Glomerular endothelial cell (primary cell): ENCODE measurements around the gene CCDC102B. TPM values are rescaled to one million over a fixed set of nuclear protein-coding genes. Genes with fewer than 3 reads are reported as not detected.
"Not testable (repeated sequence)": the region's sequence is repeated elsewhere in the genome, so short reads cannot be mapped to it uniquely, and the experiment has no call there.

Source experiments
- DNase-seq: peaks from one replicate; pipeline ENCODE4 v3.0.0-alpha.2; 2011; ENCODE audit warnings: low read depth, low spot score; ENCODE audit errors: extremely low read depth
- total RNA-seq: library from RNA; depleted of rRNA; stranded (reverse); fragments of >200 nt; gene quantifications from 2 replicates; pipeline ENCODE4 v1.2.3, GENCODE V29; 2015

The CCDC102B gene
- 8.2 and 65.4 TPM in 2 replicates for total RNA-seq

DNA sequence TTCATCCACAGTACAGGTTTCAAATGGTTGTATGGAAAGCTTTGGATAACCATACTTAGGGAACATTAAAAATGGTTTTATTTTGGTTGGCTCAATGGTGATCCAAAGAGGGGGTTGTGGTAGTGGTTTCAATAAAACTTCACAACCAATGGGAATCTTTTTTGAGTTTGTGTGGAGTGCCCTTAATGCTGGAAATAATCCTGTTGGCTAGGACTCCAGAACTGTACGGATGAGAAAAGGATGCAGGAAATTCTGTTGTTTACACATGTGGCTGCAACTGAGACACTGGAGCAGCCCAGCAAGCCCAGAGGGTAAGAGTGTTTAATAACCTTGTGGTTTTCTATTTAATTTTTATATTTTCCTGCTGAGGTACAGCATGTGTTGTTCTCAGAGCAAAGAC lies at the start of gene CCDC102B:
TSS of gene CCDC102B (plus strand) at position 210 of the 400 bp plus-strand sequence. CDS start 38,684 bp downstream, outside the sequence.
- DNase-seq: no peak

DNA sequence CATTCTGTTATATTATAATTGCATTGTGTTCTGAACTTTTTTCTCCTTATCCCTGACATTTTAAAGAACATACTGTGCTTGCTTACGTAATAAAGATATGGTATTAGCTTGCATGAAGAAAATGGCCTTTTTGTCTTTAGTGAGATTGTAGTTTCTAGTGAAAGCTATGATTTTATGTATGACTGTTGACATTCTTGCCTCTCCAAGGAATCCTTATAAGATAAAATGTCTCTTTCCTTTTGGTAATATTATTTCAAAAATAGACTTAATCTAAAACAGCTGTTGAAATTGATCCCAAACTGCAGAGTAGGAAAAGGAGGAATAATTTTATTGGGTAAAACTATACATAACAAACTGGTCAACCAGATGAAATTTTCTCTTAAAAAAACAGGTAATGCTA lies 40.8 kb upstream of the CCDC102B start:
- DNase-seq: no peak

DNA sequence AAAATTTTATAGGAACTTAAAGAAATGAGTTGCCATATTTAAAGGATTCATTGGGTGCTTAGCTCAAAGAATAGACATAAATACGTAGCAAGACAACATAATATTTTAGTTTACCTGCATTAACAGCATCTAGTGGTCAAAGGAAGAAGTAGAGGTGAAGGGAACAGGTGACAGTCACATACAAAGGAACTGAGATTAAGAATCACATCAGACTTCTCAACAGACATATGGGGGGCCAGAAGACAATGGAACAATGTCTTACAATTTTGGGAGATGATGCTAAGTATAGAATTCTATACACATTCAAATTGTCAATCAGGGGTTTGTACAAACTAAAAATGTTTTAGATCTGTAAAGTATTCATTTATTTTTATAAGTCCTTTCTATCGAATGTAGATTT lies 38.6 kb upstream of the CCDC102B start:
- no peak for DNase-seq

DNA sequence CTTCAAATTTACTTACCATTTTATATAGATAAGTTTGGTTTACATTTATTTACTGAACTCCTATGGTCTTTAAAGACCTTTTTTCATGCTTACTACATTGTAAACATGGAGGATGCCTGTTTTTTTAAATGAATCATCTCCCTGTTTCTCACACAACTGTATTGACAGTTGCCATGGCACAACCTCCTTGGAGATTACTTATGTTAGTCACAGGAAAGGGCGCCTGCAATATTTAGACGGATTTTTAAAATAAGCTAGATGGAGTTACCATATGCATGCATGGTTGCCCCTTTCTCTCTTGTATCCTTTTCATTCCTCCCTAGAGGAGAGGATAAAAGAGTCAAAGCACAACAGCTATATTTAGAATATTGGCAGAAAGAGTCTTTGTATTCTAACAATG lies 34.8 kb upstream of the CCDC102B start:
- DNase-seq: no peak

DNA sequence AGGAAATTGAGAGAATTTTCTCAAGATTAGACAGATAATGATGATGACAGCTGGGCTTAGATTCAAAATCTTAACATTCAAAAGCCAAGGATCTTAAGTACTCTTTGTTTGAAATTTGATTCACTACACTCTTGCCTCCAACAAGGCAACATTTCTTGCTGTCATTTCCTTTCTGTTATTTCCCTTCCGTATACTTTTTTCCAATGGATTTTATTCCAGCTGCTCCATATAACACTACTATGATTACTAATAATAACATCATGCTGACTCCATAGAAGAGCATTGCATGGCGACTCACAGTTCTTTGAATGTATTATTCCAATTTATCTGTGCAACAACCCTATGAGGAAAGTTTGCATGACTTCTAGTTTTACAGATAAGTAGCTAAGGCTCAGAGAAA lies 33.9 kb upstream of the CCDC102B start:
- DNase-seq: no peak

DNA sequence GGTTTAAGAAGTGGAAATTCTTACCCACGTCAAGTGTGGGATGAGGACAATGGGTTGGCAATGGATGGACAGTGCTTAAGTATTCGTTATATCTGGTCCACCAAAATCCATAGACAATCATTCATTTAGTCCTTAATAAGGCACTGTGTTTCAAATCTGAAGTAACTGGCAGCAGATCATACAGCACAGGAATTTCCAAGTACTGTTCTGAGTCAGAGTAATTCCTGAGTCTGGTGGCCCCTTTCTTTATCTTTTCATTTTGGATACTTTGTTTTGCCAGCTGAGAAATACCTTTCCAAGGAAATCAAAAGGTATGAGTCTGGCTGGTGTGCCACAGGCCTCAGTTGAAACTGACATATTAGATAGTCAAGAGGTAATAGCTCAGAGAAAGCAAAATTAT lies 31.4 kb upstream of the CCDC102B start:
- DNase-seq: no peak

DNA sequence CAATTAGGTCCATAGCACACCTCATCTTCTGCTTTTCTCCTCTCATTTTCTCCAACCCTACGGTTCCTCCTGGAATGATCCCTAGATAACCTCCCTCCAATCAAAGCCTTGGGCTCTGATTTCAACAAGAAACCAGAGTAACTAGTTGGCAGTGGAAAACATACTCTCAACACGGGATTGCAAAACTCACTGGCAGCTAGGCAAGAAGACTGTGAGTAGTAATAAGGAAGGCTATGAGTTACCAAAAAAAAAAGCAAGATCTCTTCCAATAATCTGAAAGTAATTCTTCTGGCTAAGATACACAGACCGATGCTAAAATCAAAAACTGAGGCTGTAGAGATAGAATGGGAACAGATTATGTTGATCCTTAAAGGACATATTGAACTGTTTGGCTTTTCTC lies 28.4 kb upstream of the CCDC102B start:
- no peak for DNase-seq

DNA sequence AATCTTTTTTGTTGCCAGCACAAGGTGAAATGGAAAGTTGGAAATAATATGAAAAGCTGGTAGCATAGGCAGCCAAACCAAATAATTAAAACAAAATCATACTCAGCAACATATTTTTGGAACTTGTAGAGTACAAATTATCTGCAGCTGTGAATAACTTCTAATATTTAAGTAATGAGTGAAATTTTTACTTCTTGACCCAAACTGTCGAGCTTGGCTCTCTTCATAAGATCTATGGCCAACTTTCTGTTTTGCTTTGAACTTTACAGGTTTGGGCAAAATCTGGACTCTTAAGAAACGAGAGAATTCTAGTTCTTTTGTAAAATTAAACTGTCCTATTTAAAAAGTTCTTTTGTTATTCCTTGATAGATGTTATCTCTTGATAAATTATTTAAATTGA lies 25.6 kb upstream of the CCDC102B start:
- no peak for DNase-seq

DNA sequence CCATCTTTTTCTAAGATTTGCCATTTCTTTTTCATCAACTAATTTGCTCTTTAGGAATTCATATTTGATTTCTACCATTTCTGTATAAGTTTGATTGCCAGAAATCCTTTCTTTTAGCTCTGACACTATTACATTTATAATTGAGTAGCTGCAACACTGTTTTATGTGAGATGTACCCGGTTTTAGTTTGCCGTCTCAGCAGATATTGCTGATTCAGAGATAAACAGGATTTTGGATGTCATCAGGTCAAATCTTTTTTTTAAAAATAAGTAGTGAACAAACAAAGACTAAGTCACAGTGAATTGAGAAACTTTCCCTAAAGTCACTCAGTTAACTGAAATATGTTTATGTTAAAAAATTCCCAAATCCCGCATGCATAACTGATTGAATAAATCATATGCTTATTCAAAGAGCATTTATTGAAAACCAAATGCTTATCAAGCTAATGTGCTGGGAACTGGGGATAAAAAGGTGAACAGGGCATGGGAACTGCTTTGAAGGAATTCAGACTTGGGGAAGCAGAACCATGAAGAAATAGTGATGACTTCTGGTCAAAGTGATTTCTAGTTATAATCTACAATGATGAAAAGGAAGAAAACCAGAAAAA lies 19.5 kb upstream of the CCDC102B start:
- no peak for DNase-seq

DNA sequence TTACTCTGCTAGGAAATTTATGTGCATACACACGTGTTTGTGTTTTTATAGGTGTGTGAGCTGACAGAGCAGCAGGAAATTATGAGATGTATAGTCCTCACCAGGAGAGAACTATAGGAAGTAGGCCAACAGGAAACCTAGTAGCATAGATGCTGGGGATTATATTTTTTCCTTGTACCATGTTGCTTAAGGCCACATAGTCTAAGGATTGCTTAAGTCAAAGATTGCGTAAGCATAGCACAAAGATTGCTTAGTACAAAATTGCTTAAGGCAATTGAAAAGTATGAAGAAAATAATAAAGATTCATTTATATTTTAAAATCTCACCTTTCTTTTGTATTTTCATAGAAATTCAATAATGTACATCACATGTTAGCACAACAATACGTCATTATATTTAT lies 18.7 kb upstream of the CCDC102B start:
- DNase-seq: no peak

DNA sequence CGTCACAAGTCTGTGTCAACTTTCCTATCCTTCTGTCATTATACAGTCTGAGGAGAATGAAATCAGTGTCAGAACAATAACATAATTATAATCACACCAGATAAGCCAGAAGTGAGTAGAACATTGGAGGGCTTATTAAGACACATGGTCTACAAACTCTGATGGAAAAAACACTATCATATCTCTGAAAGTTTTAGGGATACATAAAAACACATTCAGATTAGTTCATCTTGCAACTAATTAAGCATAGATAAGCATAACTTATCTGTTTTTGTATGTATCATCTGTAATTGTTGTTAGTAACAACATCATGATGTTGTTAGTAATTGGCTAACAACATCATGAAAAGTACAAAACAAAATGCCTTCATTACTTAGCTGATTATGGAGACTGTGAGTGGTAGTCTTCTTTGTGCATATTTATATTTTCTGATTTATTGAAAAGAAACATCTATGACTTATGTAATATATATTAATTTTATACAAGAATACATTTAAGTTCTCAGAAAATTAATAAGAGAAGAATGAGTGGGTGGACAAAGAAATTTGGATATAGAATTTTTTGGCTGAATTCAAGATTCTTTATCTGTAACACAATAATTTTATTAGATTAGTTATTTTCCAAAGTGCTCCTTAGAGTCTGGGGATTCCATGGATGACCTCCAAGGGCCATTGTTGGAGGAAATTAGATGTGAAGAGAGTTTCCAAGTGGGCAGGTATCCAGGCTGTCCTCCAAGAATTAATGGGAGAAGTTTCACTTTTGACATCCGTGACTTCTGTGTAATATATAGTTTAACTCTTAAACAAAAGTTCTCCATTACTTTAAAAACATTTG lies 16.9 kb upstream of the CCDC102B start:
- DNase-seq: no peak

DNA sequence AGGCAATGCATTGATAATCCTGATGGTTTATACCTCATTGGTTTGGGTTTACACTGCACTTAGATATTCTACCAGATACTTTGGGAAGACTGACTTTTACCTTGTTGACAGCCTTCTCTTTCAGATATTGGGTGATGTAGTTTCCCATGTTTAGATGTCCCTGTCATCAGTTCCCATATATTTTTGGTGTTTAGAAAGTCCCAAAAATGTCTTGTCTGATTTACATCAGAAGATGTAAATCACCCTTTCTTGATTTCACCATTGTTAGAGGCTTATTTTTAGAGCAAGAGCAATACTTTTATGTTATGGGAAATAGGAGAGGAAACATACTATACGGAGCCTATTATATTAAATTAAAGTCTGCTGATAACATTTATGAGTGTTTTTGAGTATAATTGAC lies 14.4 kb upstream of the CCDC102B start:
- no peak for DNase-seq

DNA sequence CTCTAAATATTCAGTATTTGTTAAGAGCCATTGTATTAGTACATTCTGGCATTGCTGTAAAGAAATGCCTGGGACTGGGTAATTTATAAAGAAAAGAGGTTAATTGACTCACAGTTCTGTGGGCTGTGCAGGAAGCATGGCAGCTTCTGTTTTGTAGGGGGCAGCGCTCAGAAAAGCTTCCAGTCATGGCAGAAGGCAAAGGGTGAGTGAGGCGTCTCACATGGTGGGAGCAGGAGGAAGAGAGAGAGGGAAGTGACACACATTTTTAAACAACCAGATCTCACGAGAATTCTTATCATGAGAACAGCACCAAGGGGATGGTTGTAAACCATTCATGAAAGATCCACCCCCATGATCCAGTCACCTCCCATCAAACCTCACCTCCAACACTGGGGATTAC lies 13.8 kb upstream of the CCDC102B start:
- DNase-seq: no peak

DNA sequence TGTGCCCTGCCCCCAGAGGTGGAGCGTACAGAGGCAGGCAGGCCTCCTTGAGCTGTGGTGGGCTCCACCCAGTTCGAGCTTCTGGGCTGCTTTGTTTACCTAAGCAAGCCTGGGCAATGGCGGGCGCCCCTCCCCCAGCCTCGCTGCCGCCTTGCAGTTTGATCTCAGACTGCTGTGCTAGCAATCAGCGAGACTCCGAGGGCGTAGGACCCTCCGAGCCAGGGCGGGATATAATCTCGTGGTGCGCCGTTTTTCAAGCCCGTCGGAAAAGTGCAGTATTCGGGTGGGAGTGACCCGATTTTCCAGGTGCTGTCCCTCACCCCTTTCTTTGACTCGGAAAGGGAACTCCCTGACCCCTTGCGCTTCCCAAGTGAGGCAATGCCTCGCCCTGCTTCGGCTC lies 7.6 kb upstream of the CCDC102B start:
- not testable (repeated sequence) for DNase-seq

DNA sequence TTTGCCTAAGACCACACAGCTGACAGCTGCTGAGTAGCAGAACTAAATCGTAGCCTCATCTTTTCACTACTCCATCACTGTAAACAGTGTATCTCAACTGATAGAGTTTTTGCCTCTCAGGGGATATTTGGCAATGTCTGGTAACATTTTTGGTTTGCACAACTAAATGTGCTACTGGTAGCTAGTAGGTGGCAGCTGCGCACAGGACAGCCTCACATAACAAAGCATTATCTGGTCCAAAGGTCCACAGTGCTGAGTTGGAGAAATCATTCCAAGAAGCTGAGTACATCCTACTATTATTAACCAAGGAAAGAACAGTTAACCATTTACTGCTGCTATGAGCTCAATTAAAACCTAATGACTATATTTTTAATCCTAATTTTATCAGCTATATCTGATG lies 6.1 kb upstream of the CCDC102B start:
- no peak for DNase-seq

DNA sequence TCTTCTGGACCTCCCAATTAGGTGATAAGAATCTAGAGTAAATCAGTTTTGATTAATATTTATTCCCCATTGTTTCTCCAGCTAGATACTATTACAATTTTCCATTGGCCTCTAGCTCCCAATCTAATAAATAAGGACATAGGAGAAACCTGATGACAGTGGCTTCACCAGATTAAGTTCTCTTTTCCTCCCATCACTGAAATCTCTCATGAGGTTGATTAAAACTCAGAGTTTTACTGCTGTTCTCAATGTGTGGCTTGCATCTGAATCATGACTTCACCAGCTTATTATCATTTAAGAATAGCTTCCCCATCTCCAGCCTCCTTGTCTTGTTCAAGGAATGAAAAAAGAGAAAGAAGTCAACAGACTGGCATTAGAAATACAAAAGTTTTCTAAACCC lies 3.9 kb upstream of the CCDC102B start:
- DNase-seq: no peak

DNA sequence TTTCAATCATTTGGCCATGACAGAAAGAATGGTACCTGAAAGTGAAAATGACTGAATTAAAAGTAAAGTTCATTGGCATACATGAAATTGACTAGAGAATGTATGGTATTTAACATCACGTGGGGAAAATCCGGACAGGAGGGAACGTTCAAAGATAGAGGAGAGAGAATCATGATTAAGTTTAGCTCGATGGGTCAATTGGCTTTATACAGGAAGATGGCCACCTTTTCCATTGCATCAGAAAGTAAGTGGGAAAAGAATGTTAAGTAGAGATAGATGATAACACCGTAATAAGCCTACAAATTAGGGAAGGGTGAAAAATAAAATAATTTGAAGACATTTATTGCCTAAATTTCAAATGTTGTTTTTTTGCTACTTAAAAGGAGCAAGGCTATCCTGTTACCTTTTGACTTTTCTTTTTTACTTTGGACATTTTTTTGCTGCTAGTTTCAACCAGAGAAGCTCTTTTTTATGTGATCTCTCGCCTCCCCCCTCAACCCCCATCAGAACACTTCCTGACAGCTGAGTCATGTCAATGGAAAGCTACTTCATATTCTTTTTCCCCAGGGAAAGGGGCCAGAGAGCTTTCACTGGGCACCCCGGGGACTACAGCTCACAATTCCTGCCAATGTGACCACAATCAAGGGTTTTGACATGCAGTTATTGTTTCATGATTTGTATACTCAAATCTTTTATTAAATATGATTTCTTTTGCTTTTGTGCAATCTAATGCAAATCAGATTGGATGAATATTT lies 767 bp upstream of the CCDC102B start:
- DNase-seq: peak; percentile 36

DNA sequence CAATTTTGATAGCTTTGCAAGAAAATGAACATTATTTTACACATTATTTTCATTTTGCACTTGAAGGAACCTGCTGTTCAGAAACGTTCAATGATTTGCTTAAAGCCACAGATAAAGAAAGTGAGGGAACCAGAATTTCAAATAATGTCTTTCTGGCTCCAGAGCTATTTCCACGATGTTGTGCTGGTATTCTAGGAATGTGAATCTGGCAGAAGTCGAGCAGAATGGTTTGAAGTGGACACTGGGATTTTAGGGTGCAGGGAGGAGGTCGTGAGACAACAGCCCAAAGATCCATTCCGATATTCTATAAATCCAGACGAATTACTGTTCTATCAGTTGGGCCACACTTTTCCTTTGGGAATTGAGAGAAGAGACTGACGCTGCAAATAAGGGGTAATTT lies 2.2 kb downstream of the CCDC102B start:
- no peak for DNase-seq

DNA sequence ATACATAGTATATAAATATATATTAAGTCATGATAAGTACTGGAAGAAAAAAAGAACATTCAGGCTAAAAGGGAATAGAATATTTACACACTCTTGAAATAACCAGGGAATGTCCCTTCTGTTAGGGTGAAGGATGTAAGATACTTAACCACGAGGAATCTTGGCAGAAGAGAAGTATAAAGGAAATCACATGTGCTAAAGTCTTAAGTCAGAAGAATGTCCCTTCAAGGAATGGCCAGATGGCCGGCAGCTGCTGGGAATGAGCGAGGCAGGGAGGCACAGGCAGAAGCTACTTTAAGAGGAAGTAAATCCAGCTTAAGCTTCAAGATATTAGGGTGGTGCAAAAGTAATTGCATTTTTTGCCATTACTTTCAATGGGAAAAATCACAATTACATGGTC lies 5.5 kb downstream of the CCDC102B start:
- no peak for DNase-seq

DNA sequence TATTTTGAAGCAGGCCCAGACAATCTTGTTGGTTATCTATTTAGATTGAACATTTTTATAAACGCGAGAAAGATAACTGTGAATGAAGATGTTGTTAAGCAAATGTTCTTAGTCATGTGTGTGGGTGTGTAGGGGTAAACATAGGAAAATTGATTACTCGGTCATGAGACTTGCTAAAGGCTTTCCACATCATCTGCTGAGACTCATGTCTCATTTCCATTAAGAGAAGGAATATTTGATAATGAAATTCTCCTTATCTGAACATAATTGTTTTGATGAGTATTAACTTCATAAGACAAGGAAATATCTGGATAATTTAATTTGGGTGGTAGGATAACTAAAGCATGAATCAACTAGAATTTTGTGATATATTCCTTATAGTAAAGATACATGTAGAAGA lies 19.7 kb downstream of the CCDC102B start:
- DNase-seq: no peak

DNA sequence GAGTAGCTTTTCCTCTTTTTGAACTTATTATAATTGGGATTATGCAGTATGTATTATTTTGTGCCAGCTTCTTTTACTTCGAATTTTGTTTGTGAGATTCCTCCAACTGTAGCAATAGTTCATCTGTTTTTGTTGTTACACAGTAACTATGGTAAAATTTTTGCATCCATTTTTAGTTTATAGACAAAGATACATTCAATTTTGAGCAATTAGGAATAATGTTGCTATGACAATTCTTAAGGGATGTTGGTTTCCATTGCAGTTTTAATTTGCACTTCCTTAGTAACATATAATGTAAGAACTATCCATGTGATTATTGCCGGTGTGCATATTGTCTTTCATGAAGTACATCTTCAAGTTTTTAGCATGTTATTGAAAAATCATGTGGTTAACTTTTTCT lies 20.7 kb downstream of the CCDC102B start:
- DNase-seq: no peak

DNA sequence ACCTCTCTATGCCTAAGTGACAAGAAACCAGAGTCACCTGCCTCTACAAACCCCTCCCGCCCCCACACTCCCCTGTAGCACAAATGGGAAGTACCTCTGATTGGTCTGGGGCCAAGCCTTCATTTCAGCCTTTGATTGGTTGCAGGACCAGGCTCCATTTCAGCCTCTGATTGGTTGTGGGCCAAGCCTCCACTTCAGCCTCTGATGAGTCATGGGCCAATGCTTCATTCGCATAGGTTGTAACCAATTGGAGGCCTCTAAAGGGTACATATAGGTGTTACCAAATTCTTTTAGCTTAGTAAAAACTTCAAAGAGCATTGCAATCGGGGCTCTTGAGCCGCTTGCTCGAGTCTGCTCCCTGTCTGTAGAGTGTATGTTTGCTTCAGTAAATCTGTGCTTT lies 25.0 kb downstream of the CCDC102B start:
- no peak for DNase-seq
